Heart left ventricle (tissue), 13 donors: ENCODE results near the gene ZNF474.
"Not testable (repeated sequence)": the region's sequence is repeated elsewhere in the genome, so short reads cannot be mapped to it uniquely, and the experiment has no call there.

ENCODE experiments used
- POLR2A ChIP-seq, 2 donors: fragments of 450-650 bp; IDR thresholded peaks; one replicate each; pipeline ENCODE4 v1.6.1; 2017; ENCODE audit warnings: antibody characterized with exemption in 2 of 2, mild to moderate bottlenecking in 2 of 2, moderate library complexity in 2 of 2
- TF ChIP-seq, protein P1 (sequence below), 12 donors: fragments of 200-600 bp; sonication (generic) in 4 of 12; IDR thresholded peaks; one replicate each; pipeline versions ENCODE4 v1.5.0 to v1.8.0; 2018 to 2022; ENCODE audit warnings: antibody characterized with exemption in 12 of 12, mild to moderate bottlenecking in 5 of 12
- donor health status: ischemic (EF 13 %, LVEDD 7.1; RV severe dilation, severe dysfunction).
- donor health status: DM: no; HTN: yes; CAD: no.
- donor health status: DM: no; HTN: no; CAD: no.
- donor health status: ischemic (EF 25% LVEDD 6.9; RV normal size, moderate dysfunction).
- donor health status: ischemic (EF 25% LVEDD 5.7; RV mildly dilated, moderate dysfunction).
- donor health status: ischemic (EF 35%, LVEDD 5.7; RV mildly dilated, moderate dysfunction).
- donor health status: nonischemic (EF 11% LVEDD 7.7; RV severe dilation, severe dysfunction).
- donor health status: DM: yes; HTN: yes; CAD: no.
- donor health status: PGD.
- donor health status: ischemic (EF 29% LVEDD 5.4; RV normal size, mild dysfunction).
- donor health status: nonischemic (EF 23%, LVEDD 6.1; RV moderate dilation, normal function).

DNA sequence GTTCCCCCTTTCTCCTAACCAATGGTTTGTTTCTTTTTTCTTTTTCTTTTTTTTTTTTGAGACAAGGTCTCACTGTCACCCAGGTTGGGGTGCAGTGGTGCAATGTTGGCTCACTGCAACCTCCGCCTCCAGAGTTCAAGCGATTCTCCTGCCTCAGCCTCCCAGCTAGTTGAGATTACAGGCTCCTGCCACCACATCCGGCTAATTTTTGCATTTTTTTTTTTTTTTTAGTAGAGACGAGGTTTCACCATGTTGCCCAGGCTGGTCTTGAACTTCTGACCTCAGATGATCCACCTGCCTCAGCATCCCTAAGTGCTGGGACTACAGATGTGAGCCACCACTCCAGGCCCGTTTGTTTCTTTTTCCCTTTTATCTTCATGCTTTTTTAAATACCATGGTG, 35.1 kb upstream of the ZNF474 start:
- not testable (repeated sequence) for TF ChIP-seq POLR2A (IDR thresholded peaks at IDR 0.05)
- TF ChIP-seq, protein P1, sequence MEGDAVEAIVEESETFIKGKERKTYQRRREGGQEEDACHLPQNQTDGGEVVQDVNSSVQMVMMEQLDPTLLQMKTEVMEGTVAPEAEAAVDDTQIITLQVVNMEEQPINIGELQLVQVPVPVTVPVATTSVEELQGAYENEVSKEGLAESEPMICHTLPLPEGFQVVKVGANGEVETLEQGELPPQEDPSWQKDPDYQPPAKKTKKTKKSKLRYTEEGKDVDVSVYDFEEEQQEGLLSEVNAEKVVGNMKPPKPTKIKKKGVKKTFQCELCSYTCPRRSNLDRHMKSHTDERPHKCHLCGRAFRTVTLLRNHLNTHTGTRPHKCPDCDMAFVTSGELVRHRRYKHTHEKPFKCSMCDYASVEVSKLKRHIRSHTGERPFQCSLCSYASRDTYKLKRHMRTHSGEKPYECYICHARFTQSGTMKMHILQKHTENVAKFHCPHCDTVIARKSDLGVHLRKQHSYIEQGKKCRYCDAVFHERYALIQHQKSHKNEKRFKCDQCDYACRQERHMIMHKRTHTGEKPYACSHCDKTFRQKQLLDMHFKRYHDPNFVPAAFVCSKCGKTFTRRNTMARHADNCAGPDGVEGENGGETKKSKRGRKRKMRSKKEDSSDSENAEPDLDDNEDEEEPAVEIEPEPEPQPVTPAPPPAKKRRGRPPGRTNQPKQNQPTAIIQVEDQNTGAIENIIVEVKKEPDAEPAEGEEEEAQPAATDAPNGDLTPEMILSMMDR (IDR thresholded peaks at IDR 0.05) = not testable (repeated sequence)
